ENCODE results near the gene SMAD6.
A peak's percentile ranks its signal among the peaks of the same experiment; 100 is the strongest.

The SMAD6 gene

DNA sequence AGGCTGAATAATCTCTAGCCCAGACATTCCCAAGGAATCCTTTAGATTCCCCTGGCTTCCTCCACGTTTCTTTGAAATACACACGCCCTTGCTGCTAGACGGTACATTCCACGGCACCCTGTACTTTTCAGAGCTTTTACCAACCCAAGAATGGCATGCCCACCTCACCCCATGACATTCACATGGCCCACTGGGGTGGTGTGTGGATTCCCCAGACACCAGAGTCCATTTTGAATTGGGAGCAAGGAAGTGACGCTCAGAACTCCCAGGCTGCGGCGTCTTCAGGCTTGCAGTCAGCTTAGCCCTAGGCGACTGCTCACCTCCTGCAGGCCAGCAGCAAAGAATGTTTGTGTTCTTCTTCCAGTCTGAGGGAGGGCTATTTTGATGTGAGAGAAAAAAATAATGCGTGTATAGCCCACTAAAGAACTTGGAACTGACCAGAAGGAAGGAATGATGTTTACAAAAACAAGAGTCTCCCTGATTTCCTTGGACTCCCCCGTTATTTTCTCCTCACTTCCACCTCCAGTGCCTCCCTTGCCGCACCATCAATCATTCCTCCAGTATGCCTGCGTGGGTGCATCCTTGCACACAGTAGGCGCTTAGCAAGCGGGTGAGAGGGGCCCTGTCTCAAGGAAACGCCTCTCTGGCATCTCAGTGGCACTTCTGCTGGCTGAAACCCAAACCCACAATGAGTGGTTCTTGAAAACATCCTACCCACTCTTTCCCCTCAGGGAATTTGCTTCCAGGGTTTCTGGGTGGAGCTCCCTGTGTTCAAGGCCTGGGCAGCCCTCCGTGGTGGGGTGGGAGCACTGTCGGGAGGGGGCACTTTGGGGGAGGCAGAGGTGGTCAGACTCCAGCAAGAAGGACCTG, 59.9 kb downstream of the SMAD6 start:
- DNase-seq = no peak

DNA sequence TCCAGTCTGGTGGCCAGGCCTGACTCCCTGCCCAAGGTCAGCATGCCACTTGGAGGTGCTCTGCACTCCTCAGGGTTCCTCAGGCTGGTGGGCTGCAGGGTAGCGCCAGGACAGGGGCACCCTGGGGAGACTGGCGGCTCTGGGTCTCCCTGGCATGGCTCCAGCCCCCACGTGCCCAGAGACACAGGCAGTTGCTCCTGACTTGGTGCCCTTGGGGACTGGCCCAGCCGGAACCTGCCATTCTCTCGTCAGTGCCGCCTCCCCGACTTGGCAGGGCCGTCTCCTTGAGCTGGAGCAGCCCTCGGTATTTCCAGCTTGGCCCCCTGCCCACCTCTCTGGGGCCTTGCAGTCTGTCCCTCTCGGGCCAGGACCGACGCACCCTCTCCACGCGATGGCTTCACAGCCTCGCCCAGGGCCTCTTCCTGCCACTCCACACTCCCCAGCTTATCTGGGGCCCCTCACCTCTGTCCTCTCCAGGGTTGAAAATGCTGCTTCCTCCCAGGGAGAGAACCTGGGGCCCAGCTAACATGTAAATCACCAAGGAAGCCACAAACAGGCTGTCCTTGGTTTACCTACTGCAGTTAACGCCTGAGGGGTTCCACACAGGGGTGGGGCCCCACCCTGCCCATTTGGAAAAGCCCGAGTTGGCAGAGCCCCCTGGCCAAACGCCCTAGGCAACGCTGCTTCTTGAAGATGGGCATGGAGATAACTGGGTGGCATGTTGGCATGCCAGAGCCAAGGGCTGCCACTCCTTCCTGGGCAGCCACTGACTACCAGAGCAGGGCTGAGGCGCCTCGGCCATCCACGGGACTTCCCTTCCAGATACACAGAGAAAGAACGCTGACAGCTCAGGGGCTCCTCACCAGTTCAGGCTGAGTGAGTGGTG, 61.4 kb downstream of the SMAD6 start:
- DNase-seq = no peak

DNA sequence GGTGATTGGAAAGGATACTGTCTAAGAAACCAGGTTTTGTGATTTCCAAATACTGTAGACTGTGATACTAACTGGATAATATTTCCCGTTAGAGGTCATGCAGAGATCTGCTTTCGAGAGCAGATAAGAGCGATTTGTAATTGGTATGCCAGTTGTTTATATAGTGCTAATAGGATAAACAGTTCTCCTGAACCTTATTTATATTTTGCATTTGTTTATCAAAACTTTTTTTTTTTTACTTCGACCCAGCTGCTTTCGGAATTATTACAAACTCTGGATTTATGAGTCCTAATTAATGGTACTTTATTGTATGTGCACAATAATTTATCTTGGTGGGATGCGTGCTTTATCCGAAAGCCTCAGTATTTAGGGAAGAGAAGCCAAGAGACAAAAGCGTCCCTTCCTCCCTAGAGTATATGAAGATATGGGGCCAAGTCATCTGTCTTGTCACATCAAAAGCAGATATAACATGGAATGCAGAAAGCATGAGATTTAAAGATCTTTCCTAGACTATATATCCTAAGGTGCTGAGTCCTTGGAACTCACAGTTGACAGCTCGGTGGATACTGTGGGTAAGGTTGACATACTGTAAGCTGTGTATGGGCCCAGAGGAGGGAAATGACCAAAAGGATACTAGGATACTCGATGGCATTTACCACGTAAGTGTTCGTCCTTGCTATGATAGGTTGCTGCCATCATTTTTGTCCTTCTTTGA, 62.2 kb downstream of the SMAD6 start:
- DNase-seq = no peak

DNA sequence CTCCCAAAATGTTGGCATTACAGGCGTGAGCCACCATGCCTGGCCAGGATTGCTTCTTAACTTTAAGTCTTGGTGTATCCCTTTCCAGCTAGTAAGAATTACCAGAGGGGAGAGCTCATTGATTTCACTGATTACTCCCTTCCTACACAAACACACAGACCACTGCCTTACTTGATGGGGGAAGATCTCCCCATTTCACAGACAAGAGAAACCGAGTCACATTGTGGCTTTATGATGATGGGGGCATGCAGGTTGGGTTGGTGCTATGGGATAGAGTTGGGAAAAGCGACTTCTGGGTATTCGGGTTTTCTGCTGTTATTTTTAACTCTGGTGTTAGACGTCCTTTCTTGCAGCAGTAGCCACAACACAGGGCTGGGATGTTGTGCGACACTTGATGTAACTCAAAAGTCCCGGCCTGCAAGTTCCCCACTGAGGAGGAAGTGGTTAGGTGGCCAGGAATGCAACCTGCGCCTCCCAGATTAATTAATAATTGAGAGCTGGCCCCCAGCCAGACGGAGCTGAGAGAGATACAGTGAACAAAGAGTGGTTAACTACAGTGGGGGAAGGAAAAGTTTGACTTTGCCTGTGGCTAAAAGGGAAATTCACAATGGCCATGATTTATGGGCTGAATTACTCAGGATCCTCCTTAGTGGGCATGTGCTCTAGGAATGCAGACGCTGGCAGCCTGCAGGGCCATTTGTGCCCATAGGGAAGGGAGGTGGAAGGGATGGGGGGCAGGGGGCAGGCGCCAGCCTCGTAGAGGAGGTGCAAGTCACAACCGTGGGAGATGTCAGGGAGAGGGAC, 63.6 kb downstream of the SMAD6 start:
- no peak for DNase-seq

DNA sequence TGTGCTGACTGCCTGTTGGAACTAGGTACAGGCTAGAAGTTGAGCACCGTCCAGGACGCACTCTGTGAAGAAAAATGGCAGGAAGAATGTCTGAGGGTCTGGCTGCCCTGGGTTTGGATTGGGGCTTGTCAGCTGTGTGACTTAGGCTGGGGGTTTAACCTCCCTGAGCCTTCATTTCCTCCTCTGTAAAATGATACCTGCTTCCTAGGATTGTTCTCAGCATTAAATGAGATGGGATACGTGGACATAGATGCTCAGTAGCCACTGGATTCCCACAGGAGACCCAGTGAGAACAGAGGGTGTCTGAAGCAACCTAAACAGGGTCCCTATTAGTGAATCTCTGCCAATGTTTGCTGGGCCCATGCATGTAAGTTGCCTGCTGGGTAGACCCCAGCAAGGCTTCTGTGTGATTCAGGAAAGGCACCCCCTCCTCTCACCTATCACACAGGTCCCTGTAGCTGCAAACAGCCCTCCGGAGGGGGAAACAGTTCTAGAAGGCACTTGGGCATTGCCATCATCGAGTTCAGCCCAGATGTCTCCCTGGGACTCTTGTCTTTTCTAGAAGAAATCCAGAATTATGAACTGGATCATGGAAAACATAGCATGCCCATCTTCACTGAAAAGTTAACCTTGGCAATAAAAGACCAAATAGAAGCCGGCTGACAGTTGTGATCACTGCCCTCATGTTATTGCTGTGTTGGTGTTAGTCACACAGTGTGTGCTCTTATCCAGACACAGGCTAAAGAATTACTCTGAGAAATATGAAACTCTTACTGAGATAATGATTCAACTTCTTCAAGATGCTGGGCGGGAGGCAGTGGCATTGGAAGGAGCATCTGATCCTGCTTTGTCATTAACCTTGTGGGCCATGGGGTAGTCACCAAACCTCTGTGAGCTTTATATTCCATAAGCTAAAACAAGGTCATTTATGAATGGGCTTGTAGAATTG, 64.5 kb downstream of the SMAD6 start:
- no peak for DNase-seq

DNA sequence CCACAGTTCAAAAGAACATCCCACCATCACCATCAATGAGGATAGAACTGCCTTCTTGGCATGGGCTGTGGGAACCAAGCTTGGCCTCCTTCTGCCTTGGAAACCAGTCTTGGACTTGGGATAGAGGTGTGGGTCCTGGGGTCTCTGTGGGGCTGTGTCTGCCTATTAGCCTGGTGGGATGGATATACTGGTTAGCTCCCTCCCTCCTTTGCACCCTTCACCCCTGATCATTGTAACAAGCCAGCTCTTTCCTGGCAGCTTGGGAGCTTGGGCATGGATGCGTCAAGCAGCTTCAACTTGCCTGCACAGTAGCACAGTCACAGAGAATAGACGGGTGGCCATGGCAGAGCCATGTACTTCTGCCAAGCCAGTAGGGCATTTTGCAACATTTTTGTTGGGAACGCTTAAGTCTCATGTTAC, 65.2 kb downstream of the SMAD6 start:
- no peak for DNase-seq

DNA sequence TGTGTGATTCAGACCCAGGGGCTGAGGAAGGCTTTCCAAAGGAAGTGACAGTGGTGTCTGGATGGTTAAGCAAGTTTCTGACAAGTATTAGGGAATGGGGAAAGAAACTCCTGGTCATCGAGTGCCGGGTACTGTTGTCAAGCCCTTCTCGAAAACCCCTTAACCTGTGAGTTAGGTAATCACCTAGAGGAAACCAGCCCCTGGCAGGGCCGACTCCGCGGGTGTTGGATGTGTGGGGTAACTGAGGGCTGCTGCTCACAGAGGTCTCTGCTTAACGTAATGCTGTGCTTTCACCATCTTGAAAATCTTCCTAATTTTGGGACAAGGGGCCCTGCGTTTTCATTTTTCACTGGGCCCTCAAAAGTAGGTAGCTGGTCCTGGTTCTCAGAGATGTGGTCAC, 67.0 kb downstream of the SMAD6 start:
- no peak for DNase-seq

DNA sequence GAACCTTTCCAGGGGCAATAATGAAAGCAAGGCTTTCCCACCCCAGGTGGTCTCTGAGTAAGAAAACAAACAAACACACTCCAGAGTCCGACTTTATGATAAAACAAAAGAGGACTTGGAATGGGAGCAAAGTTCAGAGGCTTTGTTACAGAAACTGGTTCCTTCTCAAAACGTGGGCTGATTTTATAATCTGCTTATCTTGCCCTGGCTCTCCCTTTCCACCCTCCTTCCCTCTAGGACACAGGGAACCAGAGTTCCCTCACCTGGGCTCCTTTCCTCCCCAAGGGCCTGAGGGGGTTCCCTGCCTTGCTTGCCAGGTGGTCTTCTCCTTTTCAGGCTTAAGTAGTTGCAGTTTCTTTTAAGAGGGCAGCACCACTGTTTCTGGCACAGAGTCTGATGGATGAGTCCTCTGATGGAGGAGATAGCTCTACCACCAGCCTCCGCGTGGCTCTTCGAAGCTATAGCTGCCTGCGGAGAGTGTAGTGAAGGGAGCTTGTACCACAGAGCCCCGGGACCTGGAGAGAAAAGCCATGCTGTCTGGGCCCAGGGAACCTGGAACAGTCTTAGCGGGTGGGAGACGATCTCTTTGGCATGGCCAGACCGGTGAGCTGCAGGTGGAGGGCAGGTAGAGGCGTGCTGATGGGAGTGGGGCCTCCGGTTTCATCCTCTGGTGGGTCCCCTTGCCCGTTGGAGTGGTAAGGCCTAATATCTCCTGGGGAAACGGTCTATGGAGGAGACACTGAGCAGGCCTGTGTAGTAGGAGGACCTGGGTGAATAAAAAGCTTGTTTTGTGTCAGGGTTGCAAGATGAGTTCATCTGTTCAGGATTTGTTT, 68.7 kb downstream of the SMAD6 start:
- DNase-seq = no peak

DNA sequence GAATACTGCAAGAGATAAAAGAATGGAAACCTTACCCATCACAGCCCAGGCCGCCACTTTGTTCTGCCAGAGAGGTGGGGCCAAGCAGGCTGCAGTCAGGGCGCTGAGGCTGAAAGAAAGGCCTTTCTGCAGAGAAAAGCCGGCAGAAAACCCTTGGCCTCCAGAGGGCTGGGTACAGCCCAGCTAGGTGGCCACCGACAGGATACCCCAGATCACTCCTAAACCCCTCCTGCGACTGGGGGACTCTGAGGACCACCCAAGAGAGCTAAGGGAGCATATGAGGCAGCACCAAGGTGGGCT, 69.3 kb downstream of the SMAD6 start:
- DNase-seq = no peak

DNA sequence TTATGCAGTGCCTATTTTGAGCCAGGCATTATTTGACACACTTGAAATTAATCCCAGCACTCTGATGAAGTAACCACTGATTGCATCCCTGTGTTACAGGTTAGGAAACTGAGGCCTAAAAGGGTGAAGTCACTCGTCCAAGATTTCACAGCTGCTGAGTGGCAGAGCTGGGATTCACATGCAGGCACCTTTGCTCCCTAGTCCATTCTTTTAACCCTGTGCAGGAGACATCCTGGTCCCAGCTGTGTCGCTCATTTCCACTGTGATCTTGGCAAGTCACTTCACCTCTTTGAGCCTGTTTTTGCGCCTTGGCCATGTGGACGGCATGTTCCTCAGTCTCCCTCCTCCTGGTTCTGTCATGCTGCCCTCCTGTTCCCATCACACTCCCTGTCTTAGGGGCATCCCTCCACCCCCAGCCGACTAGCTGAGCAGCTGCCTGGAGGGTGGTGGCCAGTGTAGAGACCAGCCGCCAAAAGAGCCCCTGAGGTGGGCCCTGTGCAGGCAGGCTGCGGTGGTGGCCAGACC, 70.6 kb downstream of the SMAD6 start:
- DNase-seq = no peak

DNA sequence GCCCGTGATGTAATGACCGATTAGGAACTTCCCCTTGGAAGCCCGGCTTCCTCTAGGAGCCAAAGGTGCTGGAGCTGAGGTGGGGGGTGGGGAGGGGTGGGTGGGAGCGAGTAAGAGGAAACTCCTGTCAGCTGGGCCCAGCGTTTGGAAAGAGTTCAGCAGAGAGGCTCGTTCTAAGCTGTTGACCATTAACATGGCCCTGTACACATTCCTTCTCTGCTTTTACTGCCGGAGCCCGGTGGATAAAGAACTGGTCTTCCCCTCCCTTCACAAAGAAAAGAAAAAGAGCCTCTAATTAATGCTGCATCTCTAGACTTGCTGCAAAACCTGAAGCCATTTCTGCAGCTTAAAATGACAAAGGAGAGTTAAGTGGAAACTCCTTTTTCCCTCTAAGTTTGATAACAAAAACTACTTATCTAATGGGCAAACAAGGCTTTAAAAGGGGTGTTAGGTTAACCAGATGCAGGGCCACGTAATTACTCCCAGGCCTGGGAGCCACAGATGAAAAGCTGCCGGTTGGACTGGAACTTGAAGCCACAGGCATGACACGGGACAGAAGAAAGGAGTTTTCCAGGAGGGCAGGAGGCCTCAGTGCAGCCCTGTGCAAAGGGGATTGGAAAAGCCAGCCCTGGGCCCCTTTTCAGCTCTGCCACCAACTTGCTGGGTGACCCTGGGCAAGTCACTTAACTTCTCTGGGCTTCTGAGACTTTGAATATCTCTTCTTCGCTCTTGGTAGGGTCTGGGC, 71.3 kb downstream of the SMAD6 start:
- no peak for DNase-seq

DNA sequence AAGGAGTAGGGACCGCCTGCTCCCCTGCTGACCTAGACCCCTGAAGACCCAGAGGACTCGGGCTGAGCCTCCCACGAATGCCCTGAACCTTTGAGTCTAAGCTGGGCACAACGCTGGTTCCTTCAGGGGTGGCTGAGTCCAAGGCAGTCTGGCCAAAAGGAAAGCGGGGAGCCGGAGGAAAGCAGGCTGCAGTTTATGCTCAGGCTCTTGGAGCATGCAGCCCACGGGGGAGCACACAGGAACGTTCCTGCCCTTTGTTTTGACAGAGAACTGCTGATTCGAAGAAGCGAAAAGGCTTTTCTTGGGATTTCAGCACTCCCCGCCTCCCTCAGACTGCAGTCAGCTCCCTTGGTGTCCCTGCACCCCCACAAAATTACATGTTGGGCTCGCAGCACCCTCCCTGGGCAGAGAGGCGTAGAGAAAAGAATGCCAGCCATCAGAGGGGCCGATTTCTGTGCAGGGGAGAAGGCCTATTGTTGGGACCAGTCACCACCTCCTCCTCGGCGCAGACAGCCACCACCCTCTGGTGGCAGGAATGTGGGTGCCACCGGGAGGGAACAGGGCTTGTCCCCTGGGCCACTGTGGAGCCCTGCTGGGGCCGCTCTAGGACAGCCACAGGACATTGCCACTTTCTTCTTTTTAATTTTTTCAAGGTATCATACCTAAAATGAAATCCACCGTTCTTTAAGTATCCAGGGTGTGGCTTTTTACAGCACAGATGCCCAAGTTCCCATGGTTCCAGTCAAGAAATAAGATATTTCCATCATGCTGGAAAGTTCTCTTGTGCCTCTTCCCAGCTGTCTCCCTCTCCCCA, 72.2 kb downstream of the SMAD6 start:
- peak; percentile 35 for DNase-seq

DNA sequence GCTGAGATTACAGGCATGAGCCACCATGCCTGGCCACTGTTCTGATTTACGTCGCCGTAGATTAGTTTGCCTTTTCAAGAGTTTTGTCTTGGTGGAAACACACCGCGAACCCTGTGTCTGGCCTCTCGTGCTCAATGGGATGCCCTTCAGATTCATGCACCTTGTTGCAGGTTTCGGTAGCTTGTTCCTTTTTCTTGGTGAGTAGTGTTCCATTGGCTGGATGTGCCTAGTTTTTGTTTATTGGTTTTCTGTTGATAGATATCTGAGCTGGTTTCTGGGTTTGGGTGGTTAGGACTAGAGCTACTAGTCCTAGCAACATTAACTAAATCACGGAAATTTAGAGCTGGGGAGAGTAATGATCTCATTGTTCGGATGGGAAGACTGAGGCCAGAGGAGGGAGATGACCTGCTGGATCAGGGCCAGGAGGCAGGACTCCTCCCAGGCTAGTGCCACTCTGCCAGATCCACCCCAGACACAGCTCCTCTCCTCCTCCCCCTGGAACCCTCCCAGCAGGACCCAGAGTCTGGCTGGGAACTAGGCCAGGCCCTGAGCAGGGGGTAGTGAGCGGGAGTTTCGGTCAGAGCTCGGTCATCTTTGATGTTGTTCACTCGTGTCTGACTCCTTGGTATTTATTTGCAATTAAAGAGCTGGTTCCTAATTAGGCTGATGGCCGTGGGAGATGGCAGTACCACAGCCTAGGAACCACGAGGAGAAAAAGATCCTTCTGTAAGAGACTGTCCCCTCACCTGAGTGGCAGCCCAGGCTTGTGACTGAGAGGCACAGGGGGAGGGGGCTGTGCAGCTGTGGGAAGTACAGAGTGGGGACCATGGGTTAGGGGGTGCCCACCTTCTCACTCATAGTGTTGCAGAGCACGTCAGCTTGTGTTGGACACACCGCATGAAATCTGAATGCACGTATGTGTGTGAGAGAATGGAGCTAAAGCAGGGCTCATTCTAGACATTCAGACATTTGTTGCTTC, 73.4 kb downstream of the SMAD6 start:
- no peak for DNase-seq

DNA sequence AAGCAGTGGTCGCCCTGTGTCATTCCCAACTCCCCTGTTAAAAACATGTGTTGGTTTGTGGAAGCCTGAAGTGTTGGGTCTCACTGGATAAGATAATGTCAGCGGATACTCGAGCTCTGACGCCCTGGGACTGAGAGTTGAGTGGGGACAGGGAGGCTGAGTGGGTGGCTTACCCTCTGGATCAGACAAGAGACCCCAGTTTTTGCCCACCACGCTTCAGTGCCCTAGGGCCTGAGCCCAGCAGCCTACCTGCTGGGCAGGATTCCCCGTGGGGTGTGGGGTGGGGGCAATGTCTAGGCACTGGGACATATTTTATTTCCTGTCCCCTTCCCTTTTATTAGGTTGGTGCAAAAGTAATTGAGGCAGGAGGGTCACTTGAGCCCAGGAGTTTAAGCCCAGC, 75.0 kb downstream of the SMAD6 start:
- no peak for DNase-seq

DNA sequence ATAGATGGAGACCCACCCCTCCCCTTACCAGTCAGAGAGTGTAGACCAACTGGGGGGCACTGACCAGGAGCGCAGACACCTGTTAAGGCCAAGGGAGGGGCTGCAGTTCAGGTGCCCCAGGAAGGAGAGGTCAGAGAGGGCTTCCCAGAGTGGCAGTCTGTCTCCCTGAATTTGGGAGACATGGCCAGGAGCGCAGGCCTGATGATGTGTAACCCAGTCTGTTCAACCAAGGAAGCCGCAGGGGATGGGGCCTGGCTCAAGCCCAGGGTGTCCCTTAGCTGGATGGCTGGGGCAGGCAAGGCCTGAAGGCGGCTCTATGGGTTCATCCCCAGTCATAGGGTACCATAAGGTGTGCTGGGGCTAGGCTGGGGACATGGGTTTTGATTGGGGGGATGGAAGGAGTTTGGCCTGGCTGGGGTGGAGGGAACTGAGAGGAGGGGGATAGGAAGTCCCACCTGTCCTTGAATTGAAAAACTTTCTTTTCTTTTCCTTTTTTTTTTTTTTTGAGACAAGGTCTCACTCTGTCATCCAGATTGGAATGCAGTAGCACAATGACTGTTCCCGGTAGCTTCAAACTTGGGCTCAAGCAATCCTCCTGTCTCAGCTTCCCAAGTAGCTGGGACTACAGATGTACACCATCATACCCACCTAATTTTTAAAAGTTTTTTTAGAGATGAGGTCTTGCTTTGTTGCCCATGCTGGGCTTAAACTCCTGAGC, 75.7 kb downstream of the SMAD6 start:
- no peak for DNase-seq

DNA sequence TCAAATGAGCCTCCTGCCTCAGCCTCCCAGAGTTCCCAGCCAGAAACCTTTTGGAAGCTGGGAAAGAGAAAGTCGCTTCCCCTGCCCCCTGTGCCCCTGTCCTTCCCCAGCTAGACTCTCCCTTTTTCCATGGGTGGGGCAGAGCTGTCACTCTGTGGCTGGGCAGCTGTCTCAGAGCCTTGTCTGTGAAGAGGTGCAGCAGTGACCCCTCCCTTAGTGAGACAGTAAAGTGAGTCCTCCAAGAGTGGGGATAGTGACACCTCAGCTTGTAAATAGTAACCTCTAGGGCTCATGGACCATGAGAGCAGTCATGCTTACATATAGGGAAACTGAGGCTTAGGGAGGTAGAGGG, 76.3 kb downstream of the SMAD6 start:
- no peak for DNase-seq

DNA sequence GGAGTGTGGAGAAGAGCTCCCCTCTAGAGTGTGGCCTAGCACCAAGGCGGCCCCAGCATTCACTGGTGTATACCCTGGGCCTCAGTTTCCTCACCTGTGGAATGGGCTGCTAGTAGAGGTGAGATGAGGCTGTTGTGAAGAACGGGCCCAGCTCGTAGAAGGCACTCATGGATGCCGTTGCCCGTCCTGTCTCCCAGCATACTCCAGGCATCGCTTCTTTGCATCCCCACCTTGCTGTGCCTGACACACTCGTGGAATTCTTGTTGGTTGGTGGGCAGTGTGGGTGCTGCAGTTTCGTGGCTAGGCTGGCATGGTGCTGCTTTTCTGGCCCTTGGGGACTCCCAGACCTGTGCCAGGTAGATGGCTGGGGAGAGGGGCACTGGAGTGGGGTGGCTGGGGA, 76.7 kb downstream of the SMAD6 start:
- no peak for DNase-seq
